Fibroblast of skin of right biceps (primary cell): ENCODE data around the gene TMPO.
"Not testable (repeated sequence)": the region's sequence is repeated elsewhere in the genome, so short reads cannot be mapped to it uniquely, and the experiment has no call there.

Experiments
- DNase-seq: peaks from one replicate; pipeline ENCODE4 v3.0.0-alpha.2; 2013

Gene TMPO

DNA sequence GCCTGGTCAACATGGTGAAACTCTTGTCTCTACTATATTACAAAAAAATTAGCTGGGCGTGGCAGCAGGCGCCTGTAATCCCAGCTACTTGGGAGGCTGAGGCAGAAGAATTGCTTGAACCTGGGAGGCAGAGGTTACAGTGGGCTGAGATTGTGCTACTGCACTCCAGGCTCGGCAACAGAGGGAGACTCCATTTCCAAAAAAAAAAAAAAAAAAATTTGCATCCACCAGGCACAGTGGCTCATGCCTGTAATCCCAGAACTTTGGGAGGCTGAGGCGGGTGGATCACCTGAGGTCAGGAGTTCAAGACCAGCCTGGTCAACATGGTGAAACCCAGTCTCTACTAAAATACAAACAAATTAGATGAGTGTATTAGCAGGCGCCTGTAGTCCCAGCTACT lies 3.6 kb upstream of the TMPO start:
- DNase-seq: not testable (repeated sequence)

DNA sequence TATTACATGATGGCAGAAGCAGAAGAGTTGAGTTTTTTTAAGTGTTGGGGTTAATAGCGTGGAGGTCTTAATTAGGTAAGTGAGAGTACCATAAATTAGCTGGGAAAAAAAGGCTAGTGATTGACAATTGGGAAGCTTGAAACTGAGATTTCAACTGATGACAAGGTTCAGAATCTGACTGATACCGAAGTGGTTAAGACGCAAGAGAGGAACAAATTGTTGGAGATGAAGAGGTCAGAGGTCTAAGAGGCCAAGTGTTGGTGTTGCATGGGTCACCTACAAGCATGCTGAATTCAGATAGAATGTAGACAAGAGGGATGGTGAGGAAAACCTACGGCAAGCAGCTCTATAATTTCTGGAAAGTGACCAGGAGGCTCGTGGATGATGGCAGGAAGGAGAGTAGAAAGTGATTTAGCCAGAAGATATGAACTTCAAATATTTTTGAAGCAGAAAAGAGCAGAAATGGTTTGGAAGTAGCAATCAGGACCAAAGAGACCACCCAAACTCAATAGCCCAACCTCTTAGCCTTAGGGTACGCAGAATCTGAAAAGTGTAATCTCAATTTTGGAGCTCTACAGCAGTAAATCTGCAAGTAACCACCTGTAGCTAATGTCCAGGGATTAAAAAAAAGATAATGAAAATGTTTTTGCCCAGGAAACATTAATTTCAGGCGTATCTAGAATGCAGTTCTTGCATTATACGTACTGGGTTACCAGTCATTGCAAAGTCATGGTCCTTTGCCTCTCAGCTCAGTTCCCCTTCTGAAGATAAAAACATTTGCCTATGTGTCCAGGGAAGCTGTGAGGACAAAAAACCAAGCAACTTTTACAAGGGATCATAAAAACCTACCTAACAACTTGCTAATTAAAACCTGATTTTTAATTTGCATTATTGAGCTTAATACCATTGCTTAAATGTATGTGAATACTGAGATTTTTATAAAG lies 1.7 kb upstream of the TMPO start:
- no peak for DNase-seq

DNA sequence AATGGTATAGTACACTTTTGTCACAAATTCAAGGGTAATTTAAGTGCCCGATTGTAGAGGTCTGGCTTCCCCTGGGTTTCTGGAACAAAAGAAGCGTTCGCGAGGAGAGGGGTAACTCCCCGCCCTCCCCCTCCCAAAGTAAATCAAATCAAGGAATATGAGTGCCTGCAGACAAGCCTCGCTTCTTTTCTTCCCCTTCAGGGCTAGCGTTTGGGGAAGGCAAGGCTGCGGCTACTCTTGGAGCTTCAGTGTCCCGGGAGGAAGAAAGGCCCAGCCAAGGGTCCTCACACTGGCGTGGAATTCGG lies 456 bp upstream of the TMPO start:
- DNase-seq: no peak

DNA sequence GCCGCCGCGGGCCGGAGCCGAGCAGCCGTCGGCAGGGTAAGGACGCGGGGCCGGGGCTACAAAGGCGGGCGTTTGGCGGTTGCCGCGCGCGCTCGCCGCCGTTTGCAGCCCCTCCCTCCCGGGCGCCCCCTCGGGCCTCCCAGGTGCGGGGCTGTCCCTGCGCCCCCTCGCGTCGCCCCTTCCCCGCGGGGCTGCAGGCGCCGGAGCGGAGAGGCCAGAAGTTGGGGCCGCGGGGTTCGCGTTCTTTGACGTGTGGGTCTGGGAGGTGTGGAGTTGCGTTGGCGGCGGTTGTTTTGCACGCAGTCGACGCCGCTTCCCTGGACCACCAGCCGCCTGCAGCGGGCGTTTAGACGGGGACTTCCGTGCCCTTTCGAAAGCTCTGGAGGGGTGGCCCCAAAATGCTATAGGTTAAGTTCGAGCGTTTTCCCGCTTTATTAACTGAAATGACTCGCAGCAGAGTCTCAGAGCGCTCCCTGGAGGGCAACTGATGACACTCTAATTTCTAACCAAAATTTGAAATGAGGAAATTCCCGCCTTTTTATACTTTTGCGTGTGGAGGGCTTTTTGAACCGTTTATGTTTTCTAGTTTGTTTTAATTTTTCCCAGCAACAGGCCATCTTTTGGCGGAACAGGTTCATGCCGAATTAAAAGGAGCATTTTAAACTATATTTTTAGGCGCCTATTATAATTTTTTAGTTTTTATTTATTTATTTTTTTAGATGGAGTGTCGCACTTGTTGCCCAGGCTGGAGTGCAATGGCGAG lies 902 bp downstream of the TMPO start:
- DNase-seq: peak; percentile 94

DNA sequence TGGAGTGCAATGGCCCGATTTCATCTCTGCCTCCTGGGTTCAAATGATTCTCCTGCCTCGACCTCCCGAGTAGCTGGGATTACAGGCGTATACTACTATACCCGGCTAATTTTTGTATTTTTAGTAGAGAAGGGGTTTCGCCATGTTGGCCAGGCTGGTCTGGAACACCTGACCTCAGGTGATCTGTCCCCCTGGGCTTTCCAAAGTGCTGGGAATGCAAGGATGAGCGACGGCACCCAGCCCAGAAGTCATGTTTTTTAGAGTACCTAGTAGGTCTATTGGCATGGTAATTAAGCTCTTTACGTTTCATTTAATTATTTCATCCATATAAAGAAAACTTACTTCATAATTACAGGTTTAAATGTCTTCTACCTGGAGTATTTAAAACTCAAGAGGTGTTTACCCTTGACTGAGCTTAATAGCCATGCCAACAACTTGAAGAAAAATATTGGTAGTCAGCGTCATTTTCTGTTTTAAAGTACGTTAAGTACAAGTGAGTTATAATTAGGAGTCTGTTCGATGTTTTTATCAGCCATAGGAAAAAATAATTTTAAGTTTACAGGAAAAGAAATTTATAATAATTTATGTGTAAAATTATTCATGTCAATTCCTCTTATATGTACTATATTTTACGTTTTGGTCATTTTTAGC lies 4.0 kb downstream of the TMPO start:
- no peak for DNase-seq

DNA sequence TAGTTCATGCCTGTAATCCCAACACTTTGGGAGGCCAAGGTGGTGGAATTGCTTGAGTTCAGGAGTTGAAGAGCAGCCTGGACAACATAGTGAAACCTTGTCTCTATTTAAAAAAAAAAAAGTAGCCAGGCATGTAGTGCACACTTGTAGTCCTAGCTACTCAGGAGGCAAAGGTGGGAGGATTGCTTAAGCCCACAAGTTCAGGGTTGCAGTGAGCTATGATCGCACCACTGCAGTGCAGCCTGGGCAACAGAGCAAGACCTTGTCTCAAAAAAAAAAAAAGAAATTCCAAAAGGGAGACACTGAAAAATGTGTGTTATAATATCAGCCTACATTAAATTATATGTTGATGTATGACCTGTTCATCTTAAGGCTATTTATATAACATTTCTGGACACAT lies 14.7 kb downstream of the TMPO start:
- DNase-seq: no peak

DNA sequence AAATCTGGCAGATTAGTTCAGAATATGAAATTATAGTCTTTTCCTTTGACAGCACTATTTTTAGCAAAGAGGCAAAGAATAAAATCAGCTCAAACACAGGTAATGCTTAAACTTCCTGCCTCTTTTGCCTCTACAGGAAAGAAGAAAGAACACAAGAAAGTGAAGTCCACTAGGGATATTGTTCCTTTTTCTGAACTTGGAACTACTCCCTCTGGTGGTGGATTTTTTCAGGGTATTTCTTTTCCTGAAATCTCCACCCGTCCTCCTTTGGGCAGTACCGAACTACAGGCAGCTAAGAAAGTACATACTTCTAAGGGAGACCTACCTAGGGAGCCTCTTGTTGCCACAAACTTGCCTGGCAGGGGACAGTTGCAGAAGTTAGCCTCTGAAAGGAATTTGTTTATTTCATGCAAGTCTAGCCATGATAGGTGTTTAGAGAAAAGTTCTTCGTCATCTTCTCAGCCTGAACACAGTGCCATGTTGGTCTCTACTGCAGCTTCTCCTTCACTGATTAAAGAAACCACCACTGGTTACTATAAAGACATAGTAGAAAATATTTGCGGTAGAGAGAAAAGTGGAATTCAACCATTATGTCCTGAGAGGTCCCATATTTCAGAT lies 17.4 kb downstream of the TMPO start:
- DNase-seq: peak; percentile 55

DNA sequence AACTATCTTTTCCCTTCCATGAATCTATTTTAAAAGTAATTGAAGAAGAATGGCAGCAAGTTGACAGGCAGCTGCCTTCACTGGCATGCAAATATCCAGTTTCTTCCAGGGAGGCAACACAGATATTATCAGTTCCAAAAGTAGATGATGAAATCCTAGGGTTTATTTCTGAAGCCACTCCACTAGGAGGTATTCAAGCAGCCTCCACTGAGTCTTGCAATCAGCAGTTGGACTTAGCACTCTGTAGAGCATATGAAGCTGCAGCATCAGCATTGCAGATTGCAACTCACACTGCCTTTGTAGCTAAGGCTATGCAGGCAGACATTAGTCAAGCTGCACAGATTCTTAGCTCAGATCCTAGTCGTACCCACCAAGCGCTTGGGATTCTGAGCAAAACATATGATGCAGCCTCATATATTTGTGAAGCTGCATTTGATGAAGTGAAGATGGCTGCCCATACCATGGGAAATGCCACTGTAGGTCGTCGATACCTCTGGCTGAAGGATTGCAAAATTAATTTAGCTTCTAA lies 18.4 kb downstream of the TMPO start:
- DNase-seq: peak; percentile 57

DNA sequence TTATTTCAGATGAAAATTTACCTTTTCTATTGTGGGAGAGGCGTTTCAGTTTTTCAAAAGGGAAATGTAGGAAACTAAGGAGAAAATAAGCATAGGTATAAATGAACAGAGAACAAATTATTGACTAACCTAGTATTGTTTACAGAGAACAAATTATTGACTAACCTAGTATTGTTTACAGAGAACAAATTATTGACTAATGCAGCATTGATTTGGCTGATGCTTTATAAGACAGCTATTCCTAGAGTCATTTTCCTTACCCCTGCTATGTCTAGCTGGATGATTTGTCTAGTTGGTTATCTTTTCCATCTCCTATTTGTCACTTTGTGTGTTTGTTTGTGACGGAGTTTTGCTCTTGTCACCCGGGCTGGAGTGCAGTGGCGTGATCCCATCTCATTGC lies 22.6 kb downstream of the TMPO start:
- no peak for DNase-seq

DNA sequence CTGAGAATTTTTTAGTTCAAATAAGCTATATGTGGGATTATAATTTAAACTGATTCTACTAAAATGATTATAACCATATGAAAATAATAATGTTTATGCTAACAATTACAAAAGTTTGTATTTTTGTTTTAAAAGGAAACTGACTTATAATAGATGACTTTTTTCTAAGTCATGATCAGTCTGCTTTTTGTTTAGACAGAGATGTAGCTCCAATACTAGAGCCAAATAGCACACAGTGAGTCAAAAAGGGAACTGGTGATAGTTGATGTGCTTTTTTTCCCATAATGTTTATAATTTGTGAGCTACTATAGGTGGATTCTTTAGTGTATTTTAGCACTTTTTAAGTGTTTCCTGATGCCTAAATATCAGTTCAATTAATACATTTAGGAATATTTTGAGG lies 28.3 kb downstream of the TMPO start:
- DNase-seq: no peak

DNA sequence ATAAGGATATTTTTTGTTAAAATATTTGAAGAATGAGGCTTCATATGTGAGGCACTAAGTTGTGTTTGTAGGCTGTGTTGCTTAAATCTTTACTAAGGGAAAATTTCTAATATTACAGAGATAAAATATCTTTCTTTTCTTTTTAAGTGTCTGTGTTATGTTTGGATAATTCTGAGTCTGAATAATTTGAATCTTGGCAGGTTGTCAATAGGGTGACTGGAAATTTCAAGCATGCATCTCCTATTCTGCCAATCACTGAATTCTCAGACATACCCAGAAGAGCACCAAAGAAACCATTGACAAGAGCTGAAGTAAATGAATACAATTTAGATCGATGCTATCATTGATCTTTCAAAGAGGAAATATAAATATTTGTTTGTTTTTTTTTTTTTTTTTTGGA lies 29.4 kb downstream of the TMPO start:
- DNase-seq: peak; percentile 29

DNA sequence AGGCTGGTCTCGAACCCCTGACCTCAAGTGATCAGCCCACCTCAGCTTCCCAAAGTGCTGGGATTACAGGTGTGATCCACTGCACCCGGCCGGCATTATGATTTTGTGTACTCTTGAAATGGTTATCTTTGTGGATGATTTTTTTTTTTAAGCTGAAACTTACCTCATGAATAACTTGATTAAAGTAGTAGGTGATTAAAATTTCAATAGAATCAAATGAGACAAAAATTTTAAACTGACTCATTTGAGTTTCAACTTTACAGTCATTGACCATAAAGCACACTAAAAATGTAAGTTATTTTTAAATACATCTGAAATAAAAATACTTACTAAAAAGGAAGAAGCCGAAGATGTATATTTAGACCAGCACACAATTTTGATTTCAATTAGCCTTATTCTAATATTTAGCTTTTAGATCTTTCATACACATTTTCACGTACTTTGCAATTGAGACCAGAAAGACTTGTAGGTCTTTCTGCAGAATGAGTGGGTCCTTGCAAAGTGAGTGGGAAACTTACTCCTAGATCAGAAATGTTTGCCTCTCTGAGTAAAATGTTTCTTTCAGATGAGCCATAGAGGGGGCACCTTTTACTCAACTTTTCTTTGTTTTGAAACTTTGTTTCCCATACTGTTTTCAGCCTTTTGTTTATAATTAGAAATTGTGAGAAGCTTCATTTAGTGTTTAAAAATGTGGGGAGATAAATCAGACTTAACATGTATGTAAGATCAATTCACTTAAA lies 34.2 kb downstream of the TMPO start:
- no peak for DNase-seq

DNA sequence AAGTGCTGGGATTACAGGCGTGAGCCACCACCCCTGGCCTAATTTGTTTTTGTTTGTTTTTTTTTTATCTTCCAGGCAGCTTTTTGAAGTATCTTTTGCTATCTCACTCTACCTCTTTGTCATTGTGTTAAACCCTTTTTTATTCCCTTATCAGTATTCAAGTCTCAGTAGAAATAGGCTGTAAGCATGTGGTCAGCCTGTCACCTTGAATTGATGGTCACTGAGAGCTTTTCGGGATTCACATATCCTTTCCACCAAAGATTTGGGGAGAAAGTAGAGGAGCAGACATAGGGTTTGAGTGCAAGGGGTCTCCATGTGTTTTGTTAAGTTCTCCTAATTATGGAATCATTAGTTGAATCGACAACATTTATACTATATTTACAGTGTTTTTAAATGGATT lies 36.4 kb downstream of the TMPO start:
- DNase-seq: no peak

DNA sequence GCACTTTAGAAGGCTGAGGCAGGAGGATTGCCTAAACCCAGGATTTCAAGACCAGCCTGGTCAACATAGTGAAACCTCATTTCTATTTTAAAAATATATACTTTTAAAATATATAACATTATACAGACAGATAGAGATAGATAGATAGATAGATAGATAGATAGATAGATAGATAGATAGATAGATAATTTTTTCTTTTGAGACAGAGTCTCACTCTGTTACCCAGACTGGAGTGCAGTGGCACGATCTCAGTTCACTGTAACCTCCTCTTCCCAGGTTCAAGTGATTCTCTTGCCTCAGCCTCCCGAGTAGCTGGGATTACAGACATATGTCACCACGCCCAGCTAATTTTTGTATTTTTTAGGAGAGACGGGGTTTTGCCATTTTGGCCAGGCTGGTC lies 42.7 kb downstream of the TMPO start:
- not testable (repeated sequence) for DNase-seq

DNA sequence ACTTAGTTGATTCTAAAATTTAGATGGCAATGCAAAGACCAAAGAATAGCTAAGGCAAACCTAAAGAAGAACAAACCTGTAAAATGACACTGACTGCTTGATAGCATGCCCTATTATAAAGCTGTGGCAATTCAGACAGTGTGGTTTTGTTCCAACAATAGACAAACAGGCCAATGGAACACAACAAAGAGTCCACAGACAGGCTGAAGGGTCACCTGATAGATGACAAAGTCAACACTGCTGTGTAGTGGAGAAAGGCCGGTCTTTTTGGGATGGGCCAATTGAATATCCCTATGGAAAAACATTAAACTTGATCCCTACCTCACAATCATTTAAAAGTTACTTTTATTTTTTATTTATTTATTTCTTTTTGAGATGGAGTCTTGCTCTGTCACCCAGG lies 44.3 kb downstream of the TMPO start:
- DNase-seq: no peak

DNA sequence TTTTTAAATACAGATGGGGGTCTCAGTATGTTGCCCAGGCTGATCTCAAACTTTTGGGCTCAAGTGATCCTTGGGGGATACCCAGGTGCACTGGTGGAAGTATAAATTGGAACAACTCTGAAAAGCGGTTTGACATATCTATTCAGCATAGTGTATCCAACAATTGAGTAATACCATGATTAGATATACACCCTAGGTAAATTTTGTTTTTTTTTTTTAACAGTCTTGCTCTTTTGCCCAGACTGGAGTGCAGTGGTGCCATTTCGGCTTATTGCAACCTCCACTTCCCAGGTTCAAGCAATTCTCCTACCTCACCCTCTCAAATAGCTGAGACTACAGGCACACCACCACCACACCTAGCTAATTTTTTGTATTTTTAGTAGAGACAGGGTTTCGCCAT lies 46.5 kb downstream of the TMPO start:
- DNase-seq: no peak

DNA sequence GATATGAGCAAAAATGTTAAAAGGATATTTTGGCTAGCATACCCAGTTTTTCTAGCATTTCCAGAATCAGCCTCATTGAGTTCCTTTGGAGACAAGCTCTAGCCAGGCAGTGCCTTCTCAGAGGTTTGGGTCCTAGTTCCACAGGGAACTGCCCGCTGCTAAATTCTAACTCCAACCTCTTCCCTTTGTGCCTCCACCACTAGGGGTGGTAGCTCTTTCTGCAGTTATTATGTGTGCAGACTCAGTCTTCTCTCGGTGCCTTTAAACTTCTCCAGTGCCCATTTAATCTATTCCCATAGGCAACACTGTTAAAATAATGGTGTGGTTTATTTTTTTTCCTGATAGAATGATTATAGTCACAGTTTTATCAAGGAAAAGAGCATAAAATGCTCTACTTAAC lies 56.6 kb downstream of the TMPO start:
- no peak for DNase-seq

DNA sequence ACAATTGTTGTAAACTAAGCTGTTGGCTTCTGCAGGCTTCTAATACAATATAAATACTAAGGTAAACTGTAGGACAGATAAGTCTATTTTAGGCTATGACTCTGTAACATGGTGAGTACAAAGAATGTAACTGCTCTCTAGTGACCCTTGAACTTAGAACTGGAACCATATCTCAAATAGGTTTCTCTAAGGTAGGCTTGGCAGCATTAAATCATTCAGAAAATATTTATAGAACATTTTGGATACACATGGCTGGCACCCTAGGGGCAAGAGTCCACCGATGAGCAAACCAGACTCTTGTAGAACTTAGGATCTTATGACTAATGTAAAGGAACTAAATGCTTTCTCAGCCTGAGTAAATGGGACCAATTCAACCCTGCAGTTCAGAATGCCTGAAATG lies 58.7 kb downstream of the TMPO start:
- no peak for DNase-seq

DNA sequence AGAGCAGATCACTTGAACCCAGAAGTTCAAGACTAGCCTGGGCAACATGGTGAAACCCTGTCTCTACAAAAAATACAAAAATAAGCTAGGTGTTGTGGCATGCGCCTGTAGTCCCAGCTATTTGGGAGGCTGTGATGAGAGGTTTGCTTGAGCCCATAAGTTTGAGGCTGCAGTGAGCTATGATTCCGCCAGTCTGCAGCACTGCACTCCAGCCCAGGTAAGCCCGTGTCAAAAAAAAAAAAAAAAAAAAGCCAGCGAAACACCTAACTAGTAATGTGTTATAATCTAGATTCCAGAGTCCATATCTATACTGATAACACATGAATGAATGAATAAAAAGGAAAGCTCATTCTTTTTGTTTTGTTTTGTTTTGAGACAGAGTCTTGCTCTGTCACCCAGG lies 59.6 kb downstream of the TMPO start:
- no peak for DNase-seq

DNA sequence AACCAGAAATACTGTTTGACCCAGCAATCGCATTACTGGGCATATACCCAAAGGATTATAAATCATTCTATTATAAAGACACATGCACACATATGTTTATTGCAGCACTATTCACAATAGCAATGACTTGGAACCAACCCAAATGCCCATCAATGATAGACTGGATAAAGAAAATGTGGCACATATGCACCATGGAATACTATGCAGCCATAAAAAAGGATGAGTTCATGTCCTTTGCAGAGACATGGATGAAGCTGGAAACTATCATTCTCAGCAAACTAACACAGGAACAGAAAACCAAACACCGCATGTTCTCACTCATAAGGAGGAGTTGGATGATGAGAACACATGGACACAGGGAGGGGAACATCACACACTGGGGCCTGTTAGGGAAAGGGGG lies 61.4 kb downstream of the TMPO start:
- DNase-seq: not testable (repeated sequence)

DNA sequence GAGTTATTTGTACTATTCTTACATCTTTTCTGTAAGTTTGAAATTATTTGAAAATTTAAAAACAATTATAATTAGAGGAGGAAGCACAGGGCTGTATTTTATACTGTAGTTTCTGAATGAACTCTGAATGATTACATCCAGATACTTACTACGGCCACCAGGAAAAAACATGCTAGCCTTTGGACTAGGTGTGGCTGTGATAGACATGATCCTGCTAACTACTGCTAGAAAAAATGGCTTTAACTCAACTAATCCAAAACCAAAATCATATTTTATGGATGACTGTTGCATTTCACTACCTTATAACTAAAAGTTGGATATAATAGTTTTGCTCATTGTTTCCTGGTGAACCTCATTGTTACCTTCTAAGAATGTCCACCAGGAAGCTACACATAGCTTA lies 63.0 kb downstream of the TMPO start:
- no peak for DNase-seq

DNA sequence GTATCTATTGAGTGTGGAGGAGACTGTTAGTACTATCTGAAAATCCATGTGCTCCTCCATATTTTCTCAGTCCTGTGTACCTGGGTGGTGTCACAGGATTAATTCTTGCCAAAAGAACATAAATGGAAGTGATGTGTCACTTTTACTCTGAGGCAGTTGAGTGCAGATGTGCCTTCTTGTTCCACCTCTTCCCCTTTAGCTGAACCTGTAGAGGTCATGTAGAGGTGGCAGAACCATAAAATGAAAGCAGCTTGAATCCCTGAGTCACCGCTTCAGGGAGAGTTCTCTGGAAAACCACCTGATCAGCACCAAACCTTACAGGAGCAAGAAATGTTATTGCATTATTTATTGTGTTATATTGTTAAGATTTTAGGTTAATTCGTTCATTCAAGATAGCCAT lies 63.4 kb downstream of the TMPO start:
- peak; percentile 16 for DNase-seq

DNA sequence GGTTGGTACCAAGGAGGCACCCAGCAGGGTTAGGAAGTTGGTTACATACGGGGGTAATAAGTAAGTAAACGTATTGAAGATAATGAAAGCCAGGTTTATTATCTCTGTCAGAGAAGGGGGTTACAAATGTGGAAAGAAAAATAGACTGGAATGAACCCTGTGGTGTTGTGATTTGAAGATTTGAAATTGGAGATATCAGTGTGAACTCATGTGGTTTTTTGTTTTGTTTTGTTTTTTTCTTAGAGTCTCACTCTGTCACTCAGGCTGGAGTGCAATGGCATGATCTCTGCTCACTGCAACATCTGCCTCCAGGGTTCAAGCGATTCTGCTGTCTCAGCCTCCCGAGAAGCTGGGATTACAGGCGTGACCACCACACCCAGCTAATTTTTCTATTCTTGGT lies 64.0 kb downstream of the TMPO start:
- no peak for DNase-seq
